Measurements from ENCODE around the gene TLCD1.

TLCD1 gene

DNA sequence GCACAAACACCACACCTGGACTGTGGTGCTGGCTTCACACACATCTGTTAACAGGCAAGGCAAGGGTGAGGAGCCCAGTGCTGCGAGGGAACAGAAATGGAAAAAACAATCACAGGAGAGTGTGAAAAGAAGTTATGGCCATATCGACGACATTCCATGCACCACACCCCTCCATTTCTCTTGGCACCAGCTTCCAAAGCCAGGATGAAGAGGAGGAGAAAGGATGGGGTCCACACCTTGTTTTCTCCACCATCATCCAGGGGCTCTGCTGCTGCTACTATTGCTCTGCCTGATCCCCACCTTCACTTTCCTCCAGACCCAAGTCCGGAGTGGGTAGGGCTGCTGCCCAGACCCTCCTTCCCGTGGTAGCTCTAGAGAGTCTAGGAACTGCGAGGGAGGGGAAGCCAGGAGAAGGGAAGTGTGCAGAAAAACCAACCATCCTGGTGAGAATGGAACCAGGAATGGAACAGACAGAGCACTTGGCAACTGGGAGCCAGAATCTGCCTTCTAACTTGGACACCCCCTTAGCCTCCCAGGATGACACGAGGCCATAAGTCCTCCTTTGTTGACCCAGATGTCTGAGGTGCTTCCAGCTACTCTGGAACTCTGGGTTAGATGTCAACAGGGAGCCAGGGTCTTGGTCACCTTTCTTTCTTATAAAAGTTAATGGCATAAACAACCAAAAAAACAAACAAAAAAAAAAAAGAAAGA is 13.2 kb downstream of the TLCD1 start:
- no peak for DNase-seq (ENCODE audit: low spot score)

DNA sequence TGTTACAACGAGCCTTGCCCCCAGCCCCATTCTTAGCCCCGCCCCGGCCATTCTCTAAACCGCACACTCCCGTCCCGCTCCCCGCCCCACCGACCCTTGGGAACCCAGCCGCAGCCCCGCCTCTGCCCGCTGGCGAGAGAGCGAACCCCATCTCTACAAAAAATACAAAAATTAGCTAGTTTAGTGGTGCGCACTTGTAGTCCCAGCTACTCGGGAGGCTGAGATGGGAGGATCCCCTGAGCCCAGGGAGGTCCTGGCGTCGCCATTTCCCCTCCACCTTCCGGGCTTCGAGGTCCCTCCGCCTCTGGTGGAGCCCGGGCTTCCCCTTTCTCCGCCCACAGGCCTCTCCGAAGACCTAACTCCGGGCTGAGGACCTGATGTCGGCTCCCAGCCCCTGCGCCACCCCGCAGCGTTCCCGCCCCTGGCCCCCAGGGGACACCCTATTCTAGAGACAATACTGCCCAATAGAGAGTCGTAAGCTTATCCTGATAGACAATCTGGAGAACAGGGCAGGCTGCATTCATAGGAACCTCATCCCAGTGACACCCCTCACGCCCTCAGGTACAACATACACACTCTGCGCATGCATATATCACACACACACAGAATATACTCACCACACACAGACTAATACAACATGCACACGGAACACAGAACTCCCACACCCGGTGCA is 13.9 kb downstream of the TLCD1 start:
- no peak for DNase-seq (ENCODE audit: low spot score)

GRCh38 chr17:28711723-28712031 is 14.4 kb downstream of the TLCD1 start, which contains the start of gene PROCA1:
TSS of gene PROCA1 (minus strand) at chr17:28711888. CDS start at chr17:28711660, 228 bp downstream.
- no peak for DNase-seq (ENCODE audit: low spot score)

DNA sequence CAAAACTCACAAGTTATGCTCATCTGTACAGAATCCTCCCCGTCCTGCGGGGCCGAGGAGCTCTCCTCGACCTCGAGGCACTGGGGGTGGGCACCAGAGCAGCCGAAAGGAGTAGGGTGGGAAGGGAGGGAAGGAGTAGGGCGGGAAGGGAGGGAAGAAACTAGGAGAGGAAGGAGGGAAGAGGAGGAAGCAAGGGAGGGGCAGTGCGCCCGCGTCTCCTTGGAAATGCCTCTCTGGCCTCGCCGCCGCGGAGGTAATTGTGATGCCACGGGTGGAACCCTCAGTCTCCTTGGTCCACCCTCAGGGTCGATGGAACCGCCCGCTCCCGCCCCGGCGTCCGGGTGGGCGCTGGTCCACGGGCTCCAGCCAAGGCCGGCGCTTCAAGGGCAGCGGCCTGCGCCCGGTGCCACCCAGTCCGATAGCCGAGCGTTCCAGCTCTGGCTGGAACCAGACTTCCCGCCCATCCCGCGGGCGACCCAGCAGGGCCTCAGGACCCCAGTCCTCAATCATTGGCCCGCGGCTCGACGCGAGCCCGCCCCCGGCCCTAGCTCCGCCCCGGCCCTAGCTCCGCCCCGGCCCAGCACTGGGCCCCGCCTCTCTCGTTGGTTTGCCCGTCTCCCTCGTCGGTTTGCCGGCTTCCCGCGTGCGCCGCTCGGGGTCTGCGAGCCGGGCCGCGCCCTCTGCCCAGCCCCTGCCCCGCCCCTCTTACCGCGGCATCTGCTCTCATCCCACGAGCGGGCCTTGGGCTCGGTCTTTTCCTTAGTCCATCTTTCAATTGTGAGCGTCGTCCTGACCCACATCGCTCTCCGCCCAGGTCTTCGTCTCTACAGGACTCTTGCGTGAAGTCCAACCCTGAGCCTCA is 14.9 kb downstream of the TLCD1 start:
- peak; percentile 70 for DNase-seq (ENCODE audit: low spot score)

DNA sequence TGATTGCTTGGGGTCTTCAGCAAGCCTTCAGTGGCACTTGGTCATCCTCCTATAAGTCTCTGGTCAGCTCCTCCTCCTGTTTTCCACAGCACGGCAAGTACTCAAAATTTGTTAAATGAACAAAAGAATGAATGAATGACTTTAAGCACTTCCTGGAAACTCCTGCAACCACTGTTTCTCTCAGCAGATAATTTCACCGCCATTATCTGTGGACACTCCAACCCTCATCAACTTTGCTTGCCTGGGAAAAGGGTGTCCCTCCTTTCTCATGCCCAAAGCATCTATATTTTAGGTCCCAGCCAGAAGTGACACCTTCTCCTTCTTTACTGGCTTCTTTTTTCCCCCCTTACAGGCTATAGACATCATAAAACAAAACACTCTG is 18.7 kb downstream of the TLCD1 start:
- DNase-seq (ENCODE audit: low spot score) = no peak

DNA sequence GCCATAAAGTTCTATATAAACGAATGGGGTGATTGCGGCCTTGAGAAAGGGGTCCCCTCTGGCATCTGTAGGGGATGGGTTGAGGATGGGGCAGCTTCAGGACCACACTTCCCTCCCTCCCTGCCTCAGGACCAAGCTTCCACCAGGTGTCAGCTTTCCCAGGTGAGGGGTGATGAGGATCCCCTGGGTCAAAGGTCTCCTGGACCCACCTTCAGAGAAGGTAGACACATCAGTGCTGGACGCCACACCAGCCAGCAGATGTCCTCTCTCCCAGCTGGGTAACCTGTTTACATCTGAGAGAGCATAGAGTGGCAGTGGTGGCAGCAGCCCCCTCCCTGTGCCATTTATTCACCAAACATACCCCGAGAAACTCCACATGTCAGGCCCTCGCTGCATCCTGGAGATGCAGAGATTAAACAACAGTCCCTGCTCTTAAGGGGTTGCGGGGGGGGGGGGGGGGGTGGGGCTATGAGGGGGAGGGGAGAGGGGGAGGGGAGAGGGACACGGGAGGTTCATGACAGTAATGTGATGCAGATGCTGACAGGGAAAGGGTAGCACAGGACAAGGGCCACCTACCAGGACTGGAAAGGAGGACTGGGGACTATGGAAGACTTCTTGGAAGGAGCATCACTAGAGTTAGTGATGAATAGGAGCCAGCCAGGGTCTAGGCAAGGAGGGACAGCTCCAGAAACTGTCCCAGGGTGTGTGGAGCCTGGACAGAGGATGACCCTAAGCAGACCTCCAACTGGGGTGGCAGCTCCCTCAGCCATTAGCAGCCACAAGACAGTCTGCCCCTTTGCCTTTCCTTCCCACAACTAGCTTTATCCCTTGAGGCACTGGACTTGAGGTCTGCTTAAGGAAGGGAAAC is 19.3 kb downstream of the TLCD1 start:
- no peak for DNase-seq (ENCODE audit: low spot score)

- no peak for DNase-seq (ENCODE audit: low spot score)
Measured at GRCh38 chr17:28705728-28706334, 20.2 kb downstream of the TLCD1 start.

- DNase-seq (ENCODE audit: low spot score) = no peak
Measured at GRCh38 chr17:28705074-28705659, 20.9 kb downstream of the TLCD1 start.

- no peak for DNase-seq (ENCODE audit: low spot score)
Measured at GRCh38 chr17:28704219-28704858, 21.7 kb downstream of the TLCD1 start.

DNA sequence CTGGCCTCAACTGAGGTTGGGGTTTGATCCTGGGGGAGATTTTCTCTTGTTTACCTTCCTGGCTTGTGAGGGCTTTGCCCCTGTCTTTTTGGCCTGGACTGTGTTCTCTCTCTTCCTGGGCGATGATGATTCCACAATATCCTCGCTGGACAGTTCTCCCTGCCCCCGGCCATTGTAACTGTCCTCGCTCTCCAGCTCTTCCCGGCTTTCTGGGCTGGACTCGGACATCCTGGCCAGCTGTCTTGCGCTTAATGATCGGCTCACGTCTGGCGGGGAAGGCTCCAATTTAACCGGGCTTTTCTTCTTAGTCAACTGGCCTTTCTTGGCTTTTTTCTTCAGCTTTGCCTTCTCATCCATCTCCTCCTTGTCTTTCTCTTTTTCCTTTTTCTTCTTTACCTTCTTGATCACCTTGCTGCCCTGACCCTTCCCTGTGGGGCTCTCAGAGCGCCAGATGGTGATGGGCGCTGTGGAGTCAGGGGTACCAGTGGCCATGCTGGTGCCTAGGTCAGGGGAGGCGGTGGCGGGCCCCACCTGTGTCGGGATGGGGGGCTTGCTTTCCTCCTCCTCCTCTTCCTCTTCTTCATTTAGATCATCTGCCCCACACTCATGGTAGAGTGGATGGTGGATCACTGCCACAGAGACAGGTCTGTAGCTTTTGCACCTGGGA is 22.3 kb downstream of the TLCD1 start:
- no peak for DNase-seq (ENCODE audit: low spot score)

GRCh38 chr17:28702752-28703150 is 23.3 kb downstream of the TLCD1 start:
- DNase-seq (ENCODE audit: low spot score) = no peak

DNA sequence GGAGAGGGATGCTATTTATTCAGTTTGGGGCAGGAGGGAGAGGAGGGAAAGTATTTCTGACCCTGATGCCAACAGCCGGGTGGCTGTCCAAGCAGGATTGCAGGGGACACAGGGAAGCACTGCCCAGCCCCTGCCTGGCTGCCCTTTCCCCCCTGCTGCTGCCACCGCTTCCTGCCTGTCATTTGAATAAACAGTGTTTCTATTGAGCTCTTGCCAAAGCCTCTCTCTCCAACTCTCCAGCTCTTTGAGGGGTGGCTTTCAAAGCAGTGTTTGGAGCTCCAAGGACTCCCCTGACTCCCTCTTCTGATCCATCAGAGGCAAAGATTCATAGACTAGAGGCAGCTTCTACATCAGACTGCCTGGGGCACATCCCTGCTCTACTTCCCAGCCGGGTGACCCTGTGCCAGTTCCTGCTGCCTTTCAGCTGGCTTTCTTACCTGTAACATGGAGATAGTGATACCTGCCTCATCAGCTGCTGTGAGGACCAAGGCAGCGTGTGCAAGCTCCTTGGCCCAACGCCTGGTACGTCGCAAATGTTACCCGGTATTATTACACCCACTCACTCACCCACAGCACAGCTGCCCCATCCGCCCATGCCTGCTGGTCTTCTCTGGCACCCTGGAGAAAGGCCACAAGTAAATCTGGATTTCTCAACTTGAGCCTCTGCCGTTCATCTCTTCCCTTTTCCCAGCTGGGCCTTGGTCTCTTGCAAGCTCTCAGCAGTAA is 23.8 kb downstream of the TLCD1 start:
- DNase-seq (ENCODE audit: low spot score) = no peak

GRCh38 chr17:28700830-28701492 is 25.1 kb downstream of the TLCD1 start:
- DNase-seq (ENCODE audit: low spot score) = no peak

- no peak for DNase-seq (ENCODE audit: low spot score)
Measured at GRCh38 chr17:28700278-28700677, 25.8 kb downstream of the TLCD1 start.

DNA sequence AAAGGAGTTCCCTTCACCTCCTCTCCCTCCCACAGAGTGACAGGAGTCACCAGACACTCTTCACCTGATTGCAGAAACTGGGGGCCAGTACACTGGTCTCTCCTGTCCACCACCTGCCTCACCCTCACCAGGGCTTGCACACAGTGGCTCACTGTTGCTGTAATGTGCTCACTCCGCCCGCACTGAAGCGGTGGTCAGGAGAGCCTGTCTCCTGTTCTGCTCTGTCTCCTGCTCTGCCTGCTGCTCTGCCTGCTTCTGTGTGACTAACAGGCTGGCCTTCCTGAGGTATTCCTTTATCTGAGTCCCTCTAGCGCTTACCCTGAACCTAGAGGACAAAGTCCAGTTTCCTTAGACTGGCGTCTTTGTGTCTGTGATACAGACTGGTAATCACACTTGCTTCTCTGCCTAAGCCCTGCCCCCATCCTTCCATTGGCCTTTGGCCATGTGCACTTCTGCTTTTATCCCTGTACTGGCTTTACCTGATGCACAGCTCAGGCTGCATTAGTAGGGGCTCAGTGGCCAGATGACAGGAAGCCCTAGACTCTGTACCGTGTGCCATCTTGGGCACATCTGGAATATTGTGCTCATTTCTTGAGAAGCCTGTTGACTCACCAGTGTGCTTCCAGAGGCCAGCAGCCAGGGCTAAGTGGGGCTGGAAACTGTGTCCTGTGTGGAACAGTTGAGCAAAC is 27.6 kb downstream of the TLCD1 start:
- DNase-seq (ENCODE audit: low spot score) = no peak

DNA sequence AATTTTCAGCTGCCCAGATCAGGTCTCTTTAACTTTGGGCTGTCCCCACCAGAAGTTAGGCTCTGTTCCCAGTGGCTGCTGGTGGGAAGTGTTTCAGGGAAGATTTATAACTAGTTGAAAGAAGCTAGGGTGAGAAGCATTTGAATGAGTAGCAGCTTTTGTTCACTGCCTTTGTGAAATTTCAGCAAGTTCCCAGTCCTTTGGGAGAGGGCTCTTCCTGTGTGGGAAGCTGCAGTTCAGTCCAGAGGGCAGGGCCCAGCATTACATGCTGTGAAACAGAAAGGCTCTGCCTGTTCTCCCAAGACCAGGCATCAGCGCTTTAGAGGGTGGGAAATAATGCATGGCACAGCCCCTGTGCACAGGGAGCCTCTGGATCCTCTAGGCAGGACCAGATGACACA is 32.2 kb downstream of the TLCD1 start:
- DNase-seq (ENCODE audit: low spot score) = no peak

- no peak for DNase-seq (ENCODE audit: low spot score)
Measured at GRCh38 chr17:28689011-28689410, 37.0 kb downstream of the TLCD1 start.

DNA sequence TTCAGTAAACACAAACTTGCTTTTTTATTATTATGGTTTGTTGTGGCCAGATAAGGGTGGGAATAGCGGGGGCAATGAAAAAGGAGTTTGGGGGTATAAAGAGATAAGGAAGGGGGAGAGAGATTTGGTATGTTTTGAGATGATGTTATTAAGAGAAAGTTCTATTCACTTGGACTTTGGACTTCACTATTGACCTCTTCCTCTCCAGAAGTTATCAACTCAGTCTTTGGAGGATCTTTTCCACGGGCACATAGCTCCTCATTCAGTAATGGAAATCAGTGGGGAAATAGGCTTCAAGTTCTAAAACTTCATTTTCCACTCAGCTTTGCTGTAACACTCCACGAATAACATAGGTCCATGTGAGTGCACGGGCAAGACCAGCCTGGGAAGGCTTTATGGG is 37.6 kb downstream of the TLCD1 start:
- no peak for DNase-seq (ENCODE audit: low spot score)

Measured in hematopoietic multipotent progenitor cell treated with erythropoietin and hydrocortisone succinate and interleukin-3 and kit ligand, for 15 days (in vitro differentiated cells).